ENCODE measurements around the gene AGO4. TPM values are rescaled to one million over a fixed set of nuclear protein-coding genes. Genes with fewer than 3 reads are reported as not detected.
A peak's percentile ranks its signal among the peaks of the same experiment; 100 is the strongest.

Gene AGO4
- total RNA-seq, 4 donors from 2014 or later, result 26.7 to 51.7 (median 33.3) TPM

DNA sequence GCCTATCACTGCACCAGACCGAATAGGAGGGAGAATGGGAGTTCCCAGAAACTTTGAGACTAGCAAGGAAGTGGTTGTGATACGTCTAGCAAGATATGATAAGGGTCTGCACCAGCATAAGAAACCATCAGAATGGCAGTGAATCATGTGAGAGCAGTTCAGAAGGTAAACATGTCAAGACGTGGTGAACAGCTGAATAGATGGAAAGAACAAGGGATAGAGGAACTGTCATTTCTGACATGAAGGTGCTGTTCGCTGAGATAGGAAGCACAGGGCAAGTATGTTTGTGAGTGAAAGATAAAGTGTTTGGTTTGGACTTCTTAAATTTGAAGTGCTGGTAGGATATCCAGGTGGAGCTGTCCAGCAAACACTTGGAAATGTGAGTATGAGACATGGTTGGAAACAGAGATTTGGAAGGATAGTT is 74.0 kb downstream of the AGO4 start:
- TF ChIP-seq POLR2AphosphoS5 (IDR thresholded peaks at IDR 0.05) (no peak), POLR2A (IDR thresholded peaks at IDR 0.05) (no peak), EP300 (IDR thresholded peaks at IDR 0.05) (no peak)
- TF ChIP-seq, protein P1, sequence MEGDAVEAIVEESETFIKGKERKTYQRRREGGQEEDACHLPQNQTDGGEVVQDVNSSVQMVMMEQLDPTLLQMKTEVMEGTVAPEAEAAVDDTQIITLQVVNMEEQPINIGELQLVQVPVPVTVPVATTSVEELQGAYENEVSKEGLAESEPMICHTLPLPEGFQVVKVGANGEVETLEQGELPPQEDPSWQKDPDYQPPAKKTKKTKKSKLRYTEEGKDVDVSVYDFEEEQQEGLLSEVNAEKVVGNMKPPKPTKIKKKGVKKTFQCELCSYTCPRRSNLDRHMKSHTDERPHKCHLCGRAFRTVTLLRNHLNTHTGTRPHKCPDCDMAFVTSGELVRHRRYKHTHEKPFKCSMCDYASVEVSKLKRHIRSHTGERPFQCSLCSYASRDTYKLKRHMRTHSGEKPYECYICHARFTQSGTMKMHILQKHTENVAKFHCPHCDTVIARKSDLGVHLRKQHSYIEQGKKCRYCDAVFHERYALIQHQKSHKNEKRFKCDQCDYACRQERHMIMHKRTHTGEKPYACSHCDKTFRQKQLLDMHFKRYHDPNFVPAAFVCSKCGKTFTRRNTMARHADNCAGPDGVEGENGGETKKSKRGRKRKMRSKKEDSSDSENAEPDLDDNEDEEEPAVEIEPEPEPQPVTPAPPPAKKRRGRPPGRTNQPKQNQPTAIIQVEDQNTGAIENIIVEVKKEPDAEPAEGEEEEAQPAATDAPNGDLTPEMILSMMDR (IDR thresholded peaks at IDR 0.05), result no peak
- Histone ChIP-seq H3K4me3 (no peak overlapping the region), H3K36me3 (no peaks in the 10 kb centered on the region)

GRCh38 chr1:35882586-35882944 is 74.7 kb downstream of the AGO4 start:
- WGBS, result 50% methylated on average over 16 of the region's 16 CpGs
- peak overlapping the region; percentile 93 for H3K4me3 ChIP-seq
- peaks cover 23% of the 10 kb centered on the region for H3K4me1 ChIP-seq

More for the DNA sequence above, 74.0 kb downstream of the AGO4 start:
- peaks cover 23% of the 10 kb centered on the region for H3K4me1 ChIP-seq
- no peak overlapping the region for H3K27ac ChIP-seq
- DNase-seq (ENCODE audit: low spot score in 2 of 2), result no peak
- H3K9me3 ChIP-seq, result no peaks in the 10 kb centered on the region
- H3K27me3 ChIP-seq, result no peaks in the 10 kb centered on the region
- 60% methylated on average over 4 of the region's 4 CpGs for WGBS

GRCh38 chr1:35882945-35883634 is 75.3 kb downstream of the AGO4 start, which contains the start of gene AGO1:
Gene AGO1 (plus strand): TSS chr1:35883209. CDS start chr1:35883422, 213 bp downstream.
- no peaks in the 10 kb centered on the region for H3K9me3 ChIP-seq
- TF ChIP-seq, protein P1 (IDR thresholded peaks at IDR 0.05), result peak; percentile 96 to 99
- TF ChIP-seq POLR2AphosphoS5 (IDR thresholded peaks at IDR 0.05) (peak in 2 of 3 donors; percentile 47 to 49), EP300 (IDR thresholded peaks at IDR 0.05) (no peak), POLR2A (IDR thresholded peaks at IDR 0.05) (peak in 1 of 2 donors; percentile 64)
- no peaks in the 10 kb centered on the region for H3K36me3 ChIP-seq
- H3K27ac ChIP-seq, result peak within 1 kb of the TSS; percentile 64
- peak within 1 kb of the TSS; percentile 93 for H3K4me3 ChIP-seq
- H3K27me3 ChIP-seq, result no peaks in the 10 kb centered on the region
- peak; percentile 96 for DNase-seq (ENCODE audit: low spot score in 2 of 2)
- WGBS, result under 1% methylated on average over 20 of the region's 58 CpGs
- H3K4me1 ChIP-seq, result peaks cover 23% of the 10 kb centered on the region

More at GRCh38 chr1:35882586-35882944, 74.7 kb downstream of the AGO4 start:
- H3K27me3 ChIP-seq, result no peaks in the 10 kb centered on the region
- no peak for DNase-seq (ENCODE audit: low spot score in 2 of 2)
- TF ChIP-seq POLR2A (IDR thresholded peaks at IDR 0.05) (no peak), EP300 (IDR thresholded peaks at IDR 0.05) (no peak), POLR2AphosphoS5 (IDR thresholded peaks at IDR 0.05) (no peak)
- TF ChIP-seq, protein P1 (IDR thresholded peaks at IDR 0.05), result no peak
- no peak overlapping the region for H3K27ac ChIP-seq
- no peaks in the 10 kb centered on the region for H3K36me3 ChIP-seq
- H3K9me3 ChIP-seq, result no peaks in the 10 kb centered on the region

DNA sequence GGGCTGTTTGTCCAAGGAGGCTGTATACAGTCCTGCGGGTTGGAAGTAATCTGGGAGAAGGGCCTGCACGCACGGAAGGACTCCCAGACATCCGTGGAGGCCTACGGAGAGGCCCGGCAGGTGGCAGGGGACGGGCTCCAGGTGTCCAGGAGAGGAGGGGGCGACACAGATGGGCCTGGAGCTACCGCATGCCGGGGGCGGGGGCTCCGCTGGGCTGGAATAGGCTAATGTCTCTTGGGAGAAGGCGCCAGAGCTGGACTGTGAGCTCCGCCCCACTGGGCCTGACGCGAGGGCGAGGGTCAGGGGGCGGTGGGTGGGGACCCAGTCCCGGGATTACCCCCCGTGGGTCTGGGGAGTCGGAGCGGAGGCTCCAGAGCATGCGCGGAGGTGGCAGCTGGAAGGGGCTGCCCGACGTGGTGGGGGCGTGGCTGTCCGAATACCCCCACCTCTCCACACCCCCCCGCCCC is 75.9 kb downstream of the AGO4 start:
- H3K9me3 ChIP-seq, result no peaks in the 10 kb centered on the region
- DNase-seq (ENCODE audit: low spot score in 2 of 2), result peak in 1 of 2 donors; percentile 71
- TF ChIP-seq, protein P1 (IDR thresholded peaks at IDR 0.05), result no peak
- TF ChIP-seq EP300 (IDR thresholded peaks at IDR 0.05), result no peak
- no peak for TF ChIP-seq POLR2AphosphoS5 (IDR thresholded peaks at IDR 0.05)
- TF ChIP-seq POLR2A (IDR thresholded peaks at IDR 0.05), result no peak
- no peaks in the 10 kb centered on the region for H3K27me3 ChIP-seq
- H3K36me3 ChIP-seq, result peaks cover 4% of the 10 kb centered on the region
- 0% methylated on average over 20 of the region's 29 CpGs for WGBS
- H3K4me1 ChIP-seq, result peaks cover 23% of the 10 kb centered on the region
- peak overlapping the region; percentile 93 for H3K4me3 ChIP-seq
- peak overlapping the region; percentile 64 for H3K27ac ChIP-seq

GRCh38 chr1:35884934-35885333 is 77.1 kb downstream of the AGO4 start:
- WGBS, result 50% methylated on average over 2 of the region's 2 CpGs
- TF ChIP-seq POLR2A (IDR thresholded peaks at IDR 0.05), result no peak
- no peak for DNase-seq (ENCODE audit: low spot score in 2 of 2)
- Histone ChIP-seq H3K27ac (no peak overlapping the region), H3K4me3 (no peak overlapping the region), H3K36me3 (peaks cover 16% of the 10 kb centered on the region), H3K27me3 (no peaks in the 10 kb centered on the region), H3K9me3 (no peaks in the 10 kb centered on the region), H3K4me1 (peaks cover 23% of the 10 kb centered on the region)
